ENCODE data around the gene PRUNE1.

Gene PRUNE1, protein sequence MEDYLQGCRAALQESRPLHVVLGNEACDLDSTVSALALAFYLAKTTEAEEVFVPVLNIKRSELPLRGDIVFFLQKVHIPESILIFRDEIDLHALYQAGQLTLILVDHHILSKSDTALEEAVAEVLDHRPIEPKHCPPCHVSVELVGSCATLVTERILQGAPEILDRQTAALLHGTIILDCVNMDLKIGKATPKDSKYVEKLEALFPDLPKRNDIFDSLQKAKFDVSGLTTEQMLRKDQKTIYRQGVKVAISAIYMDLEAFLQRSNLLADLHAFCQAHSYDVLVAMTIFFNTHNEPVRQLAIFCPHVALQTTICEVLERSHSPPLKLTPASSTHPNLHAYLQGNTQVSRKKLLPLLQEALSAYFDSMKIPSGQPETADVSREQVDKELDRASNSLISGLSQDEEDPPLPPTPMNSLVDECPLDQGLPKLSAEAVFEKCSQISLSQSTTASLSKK

DNA sequence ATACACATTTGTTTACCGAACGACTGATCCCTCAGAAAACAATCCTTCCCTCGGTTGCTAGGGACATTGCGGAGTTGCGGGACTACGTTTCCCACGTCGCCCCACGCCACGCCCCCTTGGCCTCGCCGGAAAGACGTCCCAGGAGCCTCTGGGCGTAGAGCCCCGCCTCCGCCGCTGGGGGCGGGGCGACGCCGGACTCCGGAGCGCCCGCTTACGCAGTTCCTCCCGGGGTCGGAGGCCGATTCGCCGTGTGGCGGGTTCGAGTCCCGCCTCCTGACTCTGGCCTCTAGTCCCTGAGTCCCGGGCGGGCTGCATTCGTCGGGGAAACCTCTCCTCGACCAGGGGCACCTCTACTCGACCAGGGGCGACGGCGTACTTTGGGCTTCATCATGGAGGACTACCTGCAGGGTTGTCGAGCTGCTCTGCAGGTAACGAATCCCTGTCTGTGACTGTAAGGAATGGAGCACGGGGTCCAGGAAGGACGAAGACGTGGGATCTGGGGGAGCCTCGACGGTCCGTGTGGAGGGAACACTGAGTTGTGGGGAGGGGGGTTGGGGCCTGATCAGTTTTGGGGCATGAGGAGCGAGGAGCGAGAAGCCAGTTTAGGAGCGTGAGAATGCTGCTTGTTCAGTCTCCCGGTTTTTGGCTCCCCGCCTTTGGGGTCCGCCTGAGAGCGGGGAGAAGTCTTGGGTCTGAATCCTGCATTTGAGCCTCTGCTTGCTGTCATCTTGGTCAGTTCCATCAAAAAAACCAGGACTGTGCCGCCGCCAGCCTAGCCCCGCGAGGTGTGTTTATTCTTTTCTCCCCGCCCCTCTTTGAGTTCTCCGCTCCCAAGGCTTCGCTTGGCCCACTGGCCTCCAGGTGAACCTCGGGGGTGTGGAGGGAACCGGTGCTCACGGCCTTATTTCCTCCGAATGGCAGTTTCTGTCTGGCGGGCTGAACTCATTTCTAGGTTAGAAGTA is at the start of gene PRUNE1:
Gene PRUNE1 (plus strand): TSS at position 206 of the 962 bp plus-strand sequence. CDS start 184 bp downstream, at position 390.
- DNase-seq: peak; percentile 92

DNA sequence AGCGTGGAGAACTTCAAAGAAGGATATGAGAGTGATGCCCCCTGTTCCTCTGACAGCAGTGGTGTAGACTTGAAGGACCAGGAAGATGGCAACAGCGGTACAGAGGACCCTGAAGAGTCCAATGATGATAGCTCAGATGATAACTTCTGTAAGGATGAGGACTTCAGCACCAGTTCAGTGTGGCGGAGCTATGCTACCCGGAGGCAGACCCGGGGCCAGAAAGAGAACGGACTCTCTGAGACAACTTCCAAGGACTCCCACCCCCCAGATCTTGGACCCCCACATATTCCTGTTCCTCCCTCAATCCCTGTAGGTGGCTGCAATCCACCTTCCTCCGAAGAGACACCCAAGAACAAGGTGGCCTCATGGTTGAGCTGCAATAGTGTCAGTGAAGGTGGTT is 47.6 kb upstream of the PRUNE1 start:
- DNase-seq: no peak

DNA sequence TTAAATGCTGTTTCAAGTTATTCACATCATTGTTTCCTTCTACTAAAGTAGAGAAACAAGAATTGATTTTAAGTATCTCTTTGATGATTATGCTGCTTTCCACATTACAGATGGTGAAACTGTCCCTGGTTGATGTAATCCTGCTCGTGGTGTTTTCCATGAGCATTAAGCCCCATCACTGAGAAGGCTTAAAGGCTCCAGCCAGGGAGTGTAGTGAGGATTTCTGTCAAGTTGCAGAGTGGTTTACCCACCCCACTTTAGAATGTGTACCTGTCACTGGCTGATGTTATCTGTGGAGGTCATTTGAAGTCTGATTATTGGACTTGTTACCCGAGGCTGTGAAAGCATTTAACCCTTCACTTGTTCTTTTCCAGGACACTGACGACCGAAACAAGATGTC is 46.5 kb upstream of the PRUNE1 start:
- DNase-seq: no peak

DNA sequence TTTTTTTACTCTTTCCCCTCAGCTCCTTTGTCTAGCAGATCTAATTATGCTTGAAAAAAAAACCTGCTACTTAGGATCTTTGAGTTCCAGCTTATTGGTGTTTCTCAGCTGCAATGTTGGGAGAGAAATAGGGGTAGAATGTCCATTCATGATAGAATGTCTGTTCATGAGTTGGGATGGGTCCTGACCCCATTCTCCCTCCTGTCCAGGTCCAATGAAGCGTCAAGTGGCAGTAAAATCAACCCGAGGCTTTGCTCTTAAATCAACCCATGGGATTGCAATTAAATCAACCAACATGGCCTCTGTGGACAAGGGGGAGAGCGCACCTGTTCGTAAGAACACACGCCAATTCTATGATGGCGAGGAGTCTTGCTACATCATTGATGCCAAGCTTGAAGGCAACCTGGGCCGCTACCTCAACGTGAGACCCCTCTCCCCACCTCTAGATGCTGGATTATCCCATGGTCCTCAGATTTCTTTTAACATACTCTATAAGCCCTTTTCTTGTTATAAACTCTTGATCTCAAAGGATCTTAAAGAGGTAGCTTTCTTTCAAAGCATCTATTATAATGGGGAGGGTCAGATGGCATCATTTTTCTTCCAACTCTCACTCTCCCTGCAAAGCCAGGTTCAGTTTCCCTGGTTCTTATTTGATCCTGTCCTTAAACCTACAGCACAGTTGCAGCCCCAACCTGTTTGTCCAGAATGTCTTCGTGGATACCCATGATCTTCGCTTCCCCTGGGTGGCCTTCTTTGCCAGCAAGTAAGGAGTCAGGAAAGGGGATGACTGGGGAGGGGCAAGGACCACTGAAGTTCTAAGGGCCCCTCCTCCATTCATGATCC is 44.7 kb upstream of the PRUNE1 start:
- DNase-seq: no peak

DNA sequence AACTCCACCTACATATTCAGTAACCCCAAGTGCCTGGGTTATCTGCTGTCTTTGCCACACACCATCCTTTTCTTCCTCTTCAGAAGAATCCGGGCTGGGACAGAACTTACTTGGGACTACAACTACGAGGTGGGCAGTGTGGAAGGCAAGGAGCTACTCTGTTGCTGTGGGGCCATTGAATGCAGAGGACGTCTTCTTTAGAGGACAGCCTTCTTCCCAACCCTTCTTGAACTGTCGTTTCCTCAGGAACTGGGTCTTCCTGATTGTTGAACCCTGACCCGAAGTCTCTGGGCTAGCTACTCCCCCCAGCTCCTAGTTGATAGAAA is 44.1 kb upstream of the PRUNE1 start:
- no peak for DNase-seq

DNA sequence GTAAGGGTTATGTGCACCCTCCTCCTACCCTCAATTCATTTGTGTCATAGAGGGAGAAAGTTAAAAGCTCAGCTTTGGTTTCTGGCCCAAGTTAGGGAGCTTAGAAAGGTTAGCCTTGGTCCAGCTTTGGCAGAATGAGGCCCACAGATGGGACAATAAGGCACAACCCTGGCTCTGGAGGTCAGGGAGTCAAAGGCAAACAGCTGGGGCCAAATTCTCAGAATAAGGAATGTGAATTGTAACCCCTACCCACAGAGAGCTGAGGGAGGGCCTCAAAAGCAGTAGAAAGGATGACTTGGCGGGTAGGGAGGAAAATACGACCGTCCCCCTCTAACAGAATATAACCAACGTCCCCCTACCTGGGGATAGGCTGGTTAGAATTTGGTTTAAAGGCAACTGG is 42.6 kb upstream of the PRUNE1 start:
- no peak for DNase-seq

DNA sequence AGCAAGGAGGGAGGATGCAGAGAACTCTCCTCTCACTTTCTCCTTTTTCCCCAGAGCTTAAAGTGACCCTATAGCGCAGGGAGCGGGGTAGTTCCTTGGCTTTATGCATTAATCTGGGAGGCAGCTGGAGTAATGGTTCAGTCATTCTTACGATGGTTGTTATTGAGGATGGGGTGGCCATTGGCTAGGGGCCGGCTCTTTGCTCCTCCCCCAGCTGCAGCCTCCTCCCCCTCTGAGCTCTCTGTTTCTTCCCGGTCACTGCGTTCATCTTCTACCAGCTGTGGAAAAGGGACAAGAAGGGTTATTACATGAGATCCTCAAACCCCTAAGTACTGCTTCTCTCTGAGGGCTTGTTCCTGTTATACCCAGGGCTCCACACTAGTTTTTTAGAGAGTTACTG is 42.2 kb upstream of the PRUNE1 start:
- DNase-seq: no peak

DNA sequence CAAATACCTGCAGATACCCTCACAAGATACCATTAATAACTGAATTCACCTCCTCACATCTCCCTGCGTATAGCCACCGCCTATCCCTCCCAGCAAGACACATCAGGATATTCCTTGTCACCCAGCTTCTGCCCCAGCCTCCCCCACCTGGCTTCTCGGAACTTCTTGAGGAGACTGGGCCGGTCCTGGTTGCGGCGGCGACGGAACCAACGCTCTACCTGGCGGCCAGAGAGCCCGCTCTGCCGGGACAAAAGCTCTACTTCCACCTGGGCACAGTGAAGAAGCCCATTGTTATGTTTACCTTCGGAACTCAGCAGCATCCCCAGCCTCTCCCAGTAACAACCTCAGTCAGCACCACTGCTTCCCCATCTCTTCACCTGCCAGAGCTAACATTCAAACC is 40.3 kb upstream of the PRUNE1 start:
- no peak for DNase-seq

DNA sequence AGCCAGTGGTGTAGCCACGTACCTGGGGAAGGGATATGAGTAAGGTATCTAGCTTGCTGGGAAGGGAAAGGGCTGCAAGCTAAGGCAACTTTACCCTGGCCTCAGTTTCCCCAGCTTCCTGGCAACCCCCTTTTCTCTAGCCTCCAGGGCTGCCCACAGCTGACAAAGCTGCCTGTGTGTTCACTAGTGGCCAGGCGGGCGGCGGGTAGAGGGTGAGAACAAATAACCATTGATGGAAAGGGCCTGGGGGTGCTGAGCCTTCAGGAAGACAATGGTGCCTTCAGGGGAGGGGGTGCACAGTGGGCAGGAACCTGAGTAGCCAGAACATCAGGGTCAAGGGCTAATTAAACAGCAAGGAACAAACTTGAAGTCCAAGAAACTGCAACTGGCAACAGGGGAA is 39.8 kb upstream of the PRUNE1 start:
- DNase-seq: no peak

DNA sequence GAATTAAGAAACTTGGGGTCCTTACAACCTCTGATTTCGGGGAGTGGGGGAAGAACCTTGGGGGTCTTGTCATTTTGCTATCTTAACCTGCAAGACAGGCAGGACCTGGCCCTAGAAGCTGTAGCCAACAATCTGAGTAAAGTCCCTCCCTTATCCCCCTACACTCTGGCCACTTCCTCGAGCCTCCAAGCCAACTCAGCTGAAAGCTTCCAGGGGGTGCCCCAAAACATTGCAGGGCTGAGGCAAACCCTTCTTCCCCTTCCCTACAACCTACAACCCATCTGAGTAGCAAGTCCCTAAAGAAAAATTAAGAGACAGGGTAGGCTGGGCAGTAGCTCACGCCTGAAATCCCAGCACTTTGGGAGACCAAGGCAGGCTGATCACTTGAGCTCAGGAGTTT is 38.6 kb upstream of the PRUNE1 start:
- DNase-seq: no peak

DNA sequence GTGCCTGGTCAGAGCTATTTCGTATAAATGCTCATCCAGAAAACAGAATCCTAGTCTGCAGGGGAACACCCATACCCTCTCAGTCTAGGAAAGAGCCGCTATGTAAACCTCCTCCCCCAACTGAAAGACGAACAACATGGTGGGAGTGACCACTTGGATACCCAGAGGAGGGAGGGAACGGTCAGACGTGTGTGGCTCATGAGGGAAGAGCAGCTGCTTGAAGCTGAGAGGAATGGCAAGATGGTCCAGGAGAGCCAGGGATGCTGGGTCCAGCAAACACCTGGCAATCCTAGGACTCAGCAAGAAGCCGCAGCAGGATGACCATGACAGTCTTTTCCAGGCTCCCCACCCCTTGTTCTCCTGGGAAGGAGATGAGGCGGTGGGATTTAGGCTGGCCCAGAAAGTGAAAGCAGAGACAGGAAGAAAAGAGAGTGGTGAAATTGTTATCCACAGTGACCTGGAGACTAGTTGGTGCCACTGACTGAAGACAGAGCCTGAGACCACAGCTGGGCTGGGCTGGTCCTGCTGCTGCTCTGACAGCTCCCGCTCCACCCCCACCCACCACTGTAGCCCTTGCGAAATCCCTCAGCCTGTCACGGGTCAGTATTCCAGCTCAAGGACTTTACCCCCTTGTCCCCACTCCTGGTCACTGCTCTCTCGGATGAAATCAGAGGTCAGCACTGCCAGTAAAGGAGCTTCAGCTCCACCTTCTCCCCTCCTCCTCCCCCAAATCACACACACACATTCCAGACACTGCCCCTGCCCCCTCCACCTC is 37.3 kb upstream of the PRUNE1 start:
- no peak for DNase-seq

DNA sequence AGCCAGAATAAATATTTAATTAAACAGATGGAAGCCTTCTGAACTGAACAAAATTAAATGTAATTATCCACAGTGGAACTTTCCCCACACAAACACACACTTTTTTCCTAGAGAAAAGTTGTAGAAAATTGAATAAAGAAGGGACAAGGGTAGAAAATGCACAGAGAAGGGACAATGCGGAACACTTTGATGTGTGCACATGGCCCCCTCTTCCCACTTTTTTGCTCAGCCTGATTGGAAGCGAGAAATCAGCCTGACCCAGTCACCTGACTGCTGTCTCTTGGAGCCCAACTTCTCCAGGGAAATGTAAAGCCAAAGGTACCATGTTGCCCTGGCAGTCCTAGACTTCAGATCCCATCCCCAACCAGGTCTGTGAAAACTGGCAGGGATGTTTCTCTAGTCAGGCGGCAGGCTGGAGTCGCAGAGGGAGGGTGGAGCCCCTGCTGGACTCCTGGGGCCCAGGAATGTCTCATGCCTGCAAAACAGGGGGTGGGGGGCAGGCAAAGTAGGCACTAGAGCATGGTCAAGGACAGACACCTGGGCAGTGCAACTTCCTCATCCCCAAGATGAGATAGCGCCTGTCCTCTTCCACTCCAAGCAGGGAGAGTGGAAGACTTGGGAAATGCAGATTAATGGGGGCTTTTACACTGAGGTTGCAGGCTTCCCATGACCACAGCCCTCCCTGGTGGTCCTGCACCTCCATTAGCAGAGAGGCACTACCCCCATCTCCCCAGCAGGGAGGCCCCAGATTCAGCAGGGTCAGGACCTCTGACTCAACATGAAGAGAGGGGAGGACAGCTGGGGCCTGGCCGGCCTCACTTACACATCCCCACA is 36.4 kb upstream of the PRUNE1 start:
- DNase-seq: no peak

DNA sequence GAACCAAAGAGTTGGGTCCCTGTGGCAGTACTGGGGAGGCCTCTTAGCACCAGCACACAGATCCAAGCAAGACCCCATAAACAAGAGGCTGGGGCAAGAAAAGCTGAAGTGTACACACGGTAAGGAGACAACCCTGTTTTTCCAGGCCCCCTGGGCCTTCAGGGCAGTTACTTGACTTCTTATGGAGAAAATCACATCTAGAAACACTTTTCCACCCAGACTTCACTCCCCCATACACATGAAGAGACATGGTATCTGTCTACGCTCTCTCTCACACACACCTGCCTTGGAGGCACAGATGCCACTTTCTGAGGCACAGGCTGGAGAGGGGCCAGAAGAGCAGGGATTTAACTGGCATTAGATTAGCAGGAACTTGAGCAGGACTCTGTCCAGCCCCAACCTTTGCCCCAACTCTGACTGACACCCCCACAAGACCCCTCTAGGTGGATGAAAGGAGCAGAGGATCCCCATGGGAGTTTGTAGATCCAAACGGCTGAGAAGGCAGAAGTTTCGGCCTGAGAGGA is 35.8 kb upstream of the PRUNE1 start:
- DNase-seq: no peak

DNA sequence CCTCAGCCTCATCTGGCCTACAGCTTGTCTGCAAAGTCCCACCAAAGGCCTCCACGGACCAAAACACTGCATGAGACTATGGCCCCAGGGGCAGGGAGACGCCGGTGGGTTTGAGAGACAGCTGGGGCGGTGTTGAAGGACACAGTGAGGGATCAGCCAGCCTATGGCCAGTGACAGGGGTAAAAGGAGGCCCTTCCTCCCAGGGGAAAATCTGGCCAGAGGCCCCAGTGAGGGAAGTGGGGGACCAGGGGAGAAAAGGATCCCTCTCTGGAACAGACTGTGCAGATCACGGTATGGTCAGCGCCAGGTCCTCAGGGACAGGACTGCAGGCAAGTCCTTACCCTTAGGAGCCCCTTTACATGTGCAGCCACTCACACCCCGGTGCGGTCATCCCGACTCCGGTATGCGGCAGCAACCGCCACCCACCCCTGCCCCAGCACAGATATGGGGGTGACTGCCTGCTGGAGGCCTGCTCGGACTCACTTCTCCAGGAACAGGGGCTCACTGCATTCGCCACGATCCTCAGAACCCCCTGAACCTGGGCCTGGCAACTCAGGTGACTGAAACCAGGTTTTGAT is 34.9 kb upstream of the PRUNE1 start:
- DNase-seq: no peak

DNA sequence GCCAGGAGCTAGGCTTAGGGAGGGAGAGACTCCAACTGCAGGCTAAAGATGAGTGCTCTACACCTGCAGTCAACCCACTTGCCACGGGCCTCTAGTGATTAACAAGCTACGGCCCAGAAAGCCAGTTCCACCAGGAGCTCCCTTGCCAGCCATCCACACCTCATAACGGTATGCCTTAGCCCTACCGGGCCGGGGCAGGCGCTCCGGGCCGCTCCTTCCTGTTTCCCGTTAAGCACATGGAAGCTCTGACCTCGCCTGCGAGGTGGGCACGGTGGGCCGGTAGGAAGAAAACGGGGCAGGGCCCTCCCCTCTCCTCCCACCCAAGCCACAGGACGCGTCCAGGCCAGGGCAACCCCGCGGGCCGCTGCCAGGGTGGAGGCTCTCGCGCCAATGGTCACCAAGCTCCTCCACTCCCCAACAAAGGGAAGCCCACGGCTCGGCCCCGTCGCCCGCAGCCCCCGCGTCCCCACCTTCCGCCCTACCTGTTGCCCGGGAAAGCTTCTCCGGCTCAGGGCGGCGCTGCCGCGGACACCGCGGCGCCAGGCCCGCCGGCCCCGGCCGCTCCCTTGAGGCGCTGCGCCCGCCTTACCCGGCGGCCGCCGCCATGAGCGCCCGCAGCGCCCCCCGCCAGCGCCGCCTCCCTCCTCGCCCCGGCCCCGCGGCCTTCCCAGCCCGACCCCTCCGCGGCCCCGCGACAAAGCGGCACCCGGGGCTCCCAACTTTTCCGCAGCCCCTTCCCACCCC is 34.2 kb upstream of the PRUNE1 start:
- DNase-seq: no peak

DNA sequence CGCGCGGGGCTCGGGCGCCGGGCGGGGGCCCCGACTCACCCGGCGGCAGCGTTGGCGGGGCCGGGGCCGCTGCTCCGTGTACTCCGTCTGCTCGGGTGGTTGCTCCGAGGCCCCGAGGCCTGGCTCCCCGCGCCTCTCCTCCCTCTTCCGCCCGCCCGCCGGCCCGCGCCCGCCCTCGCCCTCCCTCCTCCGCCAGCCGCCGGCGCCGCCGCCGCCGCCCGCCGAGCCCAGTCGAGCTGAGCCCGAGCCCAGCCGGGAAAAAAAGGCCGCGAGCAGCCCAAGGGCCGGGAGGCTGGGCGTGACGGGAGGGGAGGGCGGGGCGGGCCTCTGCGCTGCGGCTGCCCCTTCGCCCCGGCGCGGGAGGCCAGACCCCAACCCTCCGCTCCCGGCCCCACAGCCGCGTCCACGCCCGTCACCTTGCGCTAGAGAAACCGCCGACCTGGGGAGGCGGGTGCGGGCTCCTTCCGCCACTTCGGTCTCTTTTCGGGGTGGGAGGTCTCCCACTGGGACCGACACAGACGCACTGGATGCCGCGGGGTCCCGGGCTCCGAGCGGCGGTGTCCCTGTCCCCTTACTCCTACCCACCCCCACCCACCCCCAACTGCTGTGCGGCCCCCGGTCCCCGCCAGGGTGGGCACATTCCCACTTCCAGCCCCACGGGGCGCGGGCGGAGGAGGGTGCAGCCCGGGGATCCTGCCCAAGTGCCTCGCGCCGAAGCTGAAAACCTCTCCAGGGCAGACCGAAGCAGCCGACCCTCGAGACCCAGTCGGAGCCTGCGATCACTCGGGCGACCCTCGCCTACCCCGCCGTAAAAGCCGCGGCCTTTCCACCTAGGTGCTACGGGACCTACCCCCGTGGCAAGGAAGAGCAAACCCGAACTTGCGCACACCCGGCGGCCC is 33.4 kb upstream of the PRUNE1 start, which contains the start of gene CERS2:
Gene CERS2 (minus strand): TSS at position 256 of the 899 bp plus-strand sequence. CDS start 5,745 bp downstream, outside the sequence.
- DNase-seq: peak; percentile 79

DNA sequence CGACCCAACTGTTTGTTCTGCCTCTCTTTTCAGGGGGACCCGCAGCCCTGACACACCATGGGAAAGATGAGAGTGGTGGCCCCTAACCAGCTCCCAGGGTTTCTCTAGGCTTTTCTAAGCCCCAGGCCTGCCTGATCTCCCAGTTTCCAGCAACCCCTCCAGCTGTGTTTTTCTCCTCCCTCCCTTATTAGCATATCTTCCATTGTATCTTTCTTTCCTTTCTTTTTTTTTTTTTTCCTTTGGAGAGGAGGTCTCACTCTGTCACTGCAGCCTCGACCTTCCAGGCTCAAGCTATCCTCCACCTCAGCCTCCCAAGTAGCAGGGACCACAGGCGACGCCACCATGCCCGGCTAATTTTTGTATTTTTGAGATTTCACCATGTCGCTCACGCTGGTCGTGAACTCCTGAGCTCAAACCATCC is 31.8 kb upstream of the PRUNE1 start:
- no peak for DNase-seq

DNA sequence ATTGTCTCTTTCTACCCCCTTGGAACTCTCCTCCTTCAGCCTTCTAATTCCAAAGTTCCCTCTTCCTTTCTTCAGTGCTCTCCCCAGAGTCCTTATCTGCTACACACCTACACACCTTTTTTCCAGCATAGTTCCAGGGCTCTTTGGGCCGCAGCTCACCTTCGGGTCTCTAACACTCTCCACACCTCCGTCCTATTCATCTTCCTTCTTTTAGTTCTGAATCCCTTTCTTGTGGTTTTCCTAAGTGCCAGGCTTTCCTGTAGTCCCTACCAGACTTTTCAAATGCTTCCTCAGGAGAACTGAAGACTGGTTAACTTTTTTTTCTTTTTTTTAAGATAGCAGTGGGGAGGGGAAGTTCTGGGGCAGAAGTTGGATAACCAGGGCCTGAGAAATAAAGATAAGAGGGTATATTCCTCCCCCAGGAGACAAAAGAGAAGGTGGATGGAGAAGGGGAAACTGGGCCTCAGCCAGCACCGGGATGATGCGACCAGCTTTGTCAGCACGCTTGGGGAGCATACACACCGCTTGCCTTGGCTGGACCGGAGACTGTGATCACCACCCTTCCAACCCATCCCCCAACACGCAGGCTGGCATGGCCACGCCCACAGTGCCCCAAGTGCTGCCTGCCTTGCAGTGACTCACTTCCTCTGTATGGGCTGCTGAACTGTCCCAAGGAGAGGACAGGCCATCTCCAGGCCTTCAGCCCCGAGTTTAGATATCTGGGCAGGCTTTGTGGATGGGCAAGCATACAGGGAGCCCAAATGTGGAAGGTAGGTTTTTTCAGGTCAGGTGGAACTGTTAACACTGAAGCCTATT is 31.2 kb upstream of the PRUNE1 start:
- no peak for DNase-seq

All from fibroblast of upper back skin (primary cell).